ENCODE results near the gene ATP6AP2. TPM values are rescaled to one million over a fixed set of nuclear protein-coding genes. Genes with fewer than 3 reads are reported as not detected.

Gene ATP6AP2
- total and polyA plus RNA-seq, 2 experiments from 2014 or later: 131 to 158 TPM

- Histone ChIP-seq H3K79me2 (peaks cover 30% of the 10 kb centered on the region), H4K20me1 (ENCODE audit: insufficient read depth, poor library complexity, severe bottlenecking) (no peaks in the 10 kb centered on the region), H3K9me2 (replicated peaks; ENCODE audit: insufficient read depth) (no peaks in the 10 kb centered on the region), H3K4me2 (peak within 1 kb of the TSS; percentile 81), H2AFZ (peak within 1 kb of the TSS; percentile 78), H3K27ac (peak within 1 kb of the TSS; percentile 85), H3K36me3 (replicated peaks; ENCODE audit: insufficient read depth, low read depth) (no peaks in the 10 kb centered on the region), H3K4me1 (ENCODE audit: insufficient read depth) (peaks cover 4% of the 10 kb centered on the region), H3K4me3 (peak within 1 kb of the TSS; percentile 50), H3K27me3 (no peaks in the 10 kb centered on the region), H3K9me3 (ENCODE audit: low read depth) (no peaks in the 10 kb centered on the region)
- no peak for TF ChIP-seq CTCF (IDR thresholded peaks at IDR 0.05; ENCODE audit: poor library complexity)
- no peak for TF ChIP-seq EZH2phosphoT487 (IDR thresholded peaks at IDR 0.05; ENCODE audit: low read depth, severe bottlenecking, unreplicated experiment)
- no peak for TF ChIP-seq EZH2 (IDR thresholded peaks at IDR 0.05; ENCODE audit: borderline replicate concordance)
- WGBS (ENCODE audit: low lambda C conversion rate, missing lambda C conversion rate): 61% methylated on average over 64 of the region's 66 CpGs
- peak; percentile 94 for DNase-seq (ENCODE audit: low spot score)
These were observed 66.8 kb downstream of the ATP6AP2 start, which contains the start of gene CXorf38 for GRCh38 chrX:40647307-40648197. Gene CXorf38 (minus strand): TSS chrX:40647561. CDS start chrX:40647520, 41 bp downstream.

DNA sequence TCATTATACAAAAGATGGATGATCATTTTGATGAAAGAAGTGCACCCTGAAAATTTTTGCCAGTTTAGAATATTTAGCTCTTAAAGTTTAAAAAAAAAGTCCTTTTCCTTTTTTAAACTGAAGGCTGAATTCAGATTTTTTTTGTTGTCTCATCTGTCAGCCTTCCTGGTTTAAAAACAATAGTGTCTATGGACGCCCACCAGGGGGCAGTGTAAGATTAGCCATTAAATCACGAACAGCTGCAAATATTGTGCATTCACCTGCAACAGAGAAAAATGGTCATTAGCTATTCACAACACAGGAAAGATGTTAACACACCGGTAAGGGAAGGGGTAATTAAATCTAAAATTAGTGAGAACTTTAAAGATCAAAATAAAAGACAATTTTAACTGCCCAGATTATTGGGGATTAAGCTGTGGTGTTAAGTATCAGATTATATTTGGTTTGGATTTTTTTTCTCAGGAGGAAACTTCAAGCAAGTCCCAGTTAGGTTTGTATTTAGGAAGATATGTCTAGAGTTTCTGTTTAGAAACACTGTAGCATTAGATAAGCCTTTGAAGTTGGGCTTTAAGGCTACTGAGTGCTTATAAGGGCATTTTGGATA lies 71.0 kb downstream of the ATP6AP2 start:
- Histone ChIP-seq H3K27me3 (no peaks in the 10 kb centered on the region), H4K20me1 (ENCODE audit: insufficient read depth, poor library complexity, severe bottlenecking) (no peaks in the 10 kb centered on the region), H3K4me3 (no peak overlapping the region), H3K4me1 (ENCODE audit: insufficient read depth) (peaks cover 4% of the 10 kb centered on the region), H3K9me3 (ENCODE audit: low read depth) (no peaks in the 10 kb centered on the region), H3K9me2 (replicated peaks; ENCODE audit: insufficient read depth) (no peaks in the 10 kb centered on the region), H3K4me2 (no peak overlapping the region), H3K36me3 (replicated peaks; ENCODE audit: insufficient read depth, low read depth) (no peaks in the 10 kb centered on the region), H3K27ac (no peak overlapping the region), H3K79me2 (no peaks in the 10 kb centered on the region), H2AFZ (no peak overlapping the region)
- TF ChIP-seq CTCF (IDR thresholded peaks at IDR 0.05; ENCODE audit: poor library complexity) (peak; percentile 81), EZH2 (IDR thresholded peaks at IDR 0.05; ENCODE audit: borderline replicate concordance) (no peak), EZH2phosphoT487 (IDR thresholded peaks at IDR 0.05; ENCODE audit: low read depth, severe bottlenecking, unreplicated experiment) (no peak)
- WGBS (ENCODE audit: low lambda C conversion rate, missing lambda C conversion rate): 9% methylated on average over 3 of the region's 3 CpGs
- DNase-seq (ENCODE audit: low spot score): peak; percentile 88

DNA sequence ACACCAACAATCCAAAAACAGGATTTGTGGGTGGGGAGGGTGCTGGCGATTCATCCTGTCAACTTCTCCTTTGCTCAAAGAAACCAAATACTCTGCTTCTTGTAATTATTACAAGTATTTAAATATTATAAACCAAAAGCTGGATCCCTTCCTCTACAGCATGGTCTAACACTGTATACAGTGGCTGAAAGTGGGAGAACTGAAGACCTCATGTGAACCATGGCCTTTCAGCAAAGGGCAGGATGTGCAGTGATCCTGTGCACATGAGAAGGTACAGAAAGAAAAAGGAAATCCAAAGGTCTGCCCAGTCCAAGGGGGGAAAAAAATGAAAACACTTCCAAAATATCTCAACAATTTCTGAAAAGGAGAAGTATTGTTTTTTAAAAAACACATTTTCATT lies 71.9 kb downstream of the ATP6AP2 start:
- no peak for TF ChIP-seq CTCF (IDR thresholded peaks at IDR 0.05; ENCODE audit: poor library complexity)
- no peak for TF ChIP-seq EZH2 (IDR thresholded peaks at IDR 0.05; ENCODE audit: borderline replicate concordance)
- TF ChIP-seq EZH2phosphoT487 (IDR thresholded peaks at IDR 0.05; ENCODE audit: low read depth, severe bottlenecking, unreplicated experiment): no peak
- Histone ChIP-seq H3K27ac (no peak overlapping the region), H3K4me1 (ENCODE audit: insufficient read depth) (peaks cover 4% of the 10 kb centered on the region), H3K4me3 (no peak overlapping the region), H3K79me2 (no peaks in the 10 kb centered on the region), H3K9me2 (replicated peaks; ENCODE audit: insufficient read depth) (no peaks in the 10 kb centered on the region), H3K9me3 (ENCODE audit: low read depth) (no peaks in the 10 kb centered on the region), H2AFZ (no peak overlapping the region), H3K27me3 (no peaks in the 10 kb centered on the region), H3K4me2 (no peak overlapping the region), H3K36me3 (replicated peaks; ENCODE audit: insufficient read depth, low read depth) (no peaks in the 10 kb centered on the region), H4K20me1 (ENCODE audit: insufficient read depth, poor library complexity, severe bottlenecking) (no peaks in the 10 kb centered on the region)
- 93% methylated on average over 1 of the region's 1 CpG for WGBS (ENCODE audit: low lambda C conversion rate, missing lambda C conversion rate)
- no peak for DNase-seq (ENCODE audit: low spot score)
